Loucy (cell line): ENCODE measurements around the gene APOL6.

Source experiments
- H2AFZ ChIP-seq: fragments of 200-600 bp; sonication (generic); 2 replicates; pipeline ENCODE4 v1.6.0; 2016; ENCODE audit warnings: antibody characterized with exemption, mild to moderate bottlenecking, low read length, moderate library complexity
- H3F3A ChIP-seq: fragments of 200-600 bp; 2 replicates; pipeline ENCODE4 v1.6.0; 2016; ENCODE audit warnings: antibody characterized with exemption, low read depth, mild to moderate bottlenecking
- H3K27me3 ChIP-seq: fragments of 200-600 bp; sonication (generic); 2 replicates; pipeline ENCODE4 v1.6.1; 2014; ENCODE audit warnings: low read length, mild to moderate bottlenecking; ENCODE audit not compliant: insufficient read depth, poor library complexity, severe bottlenecking
- H3K36me3 ChIP-seq: fragments of 200-600 bp; sonication (generic); 2 replicates; pipeline ENCODE4 v1.6.1; 2016; ENCODE audit warnings: low read length; ENCODE audit not compliant: insufficient read depth
- H3K4me1 ChIP-seq: fragments of 200-600 bp; sonication (generic); 2 replicates; pipeline ENCODE4 v1.5.1; 2014; ENCODE audit warnings: low read length, mild to moderate bottlenecking; ENCODE audit not compliant: insufficient read depth, poor library complexity, severe bottlenecking
- H3K4me2 ChIP-seq: fragments of 200-600 bp; sonication (generic); 2 replicates; pipeline ENCODE4 v1.6.0; 2014; ENCODE audit warnings: antibody characterized with exemption, low read length, low read depth, mild to moderate bottlenecking; ENCODE audit not compliant: poor library complexity, severe bottlenecking
- H3K4me3 ChIP-seq: fragments of 200-600 bp; sonication (generic); 2 replicates; pipeline ENCODE4 v1.5.1; 2014; ENCODE audit warnings: low read length, mild to moderate bottlenecking, mixed read lengths; ENCODE audit not compliant: poor library complexity, severe bottlenecking
- H3K79me2 ChIP-seq: fragments of 200-600 bp; sonication (generic); 2 replicates; pipeline ENCODE4 v1.6.1; 2014; ENCODE audit warnings: low read length; ENCODE audit not compliant: insufficient read depth
- H3K9ac ChIP-seq: fragments of 200-600 bp; sonication (generic); 2 replicates; pipeline ENCODE4 v1.6.0; 2014; ENCODE audit warnings: mild to moderate bottlenecking, low read depth, low read length, moderate library complexity; ENCODE audit not compliant: poor library complexity, severe bottlenecking
- H3K9me2 ChIP-seq: fragments of 200-600 bp; sonication (generic); replicated peaks from 2 replicates; pipeline ENCODE4 v1.6.1; 2016; ENCODE audit warnings: low read depth, low read length, mixed read lengths
- H3K9me3 ChIP-seq: fragments of 200-600 bp; sonication (generic); 2 replicates; pipeline ENCODE4 v1.6.1; 2014; ENCODE audit warnings: mild to moderate bottlenecking, antibody characterized with exemption, low read length, low read depth; ENCODE audit not compliant: insufficient read depth
- H4K20me1 ChIP-seq: fragments of 200-600 bp; sonication (generic); 2 replicates; pipeline ENCODE4 v1.6.0; 2014; ENCODE audit warnings: antibody characterized with exemption, low read length, mild to moderate bottlenecking; ENCODE audit not compliant: insufficient read depth, poor library complexity, severe bottlenecking
- EZH2phosphoT487 ChIP-seq: fragments of 200-600 bp; IDR thresholded peaks from 2 replicates; pipeline ENCODE4 v1.6.1; 2018; ENCODE audit warnings: antibody characterized with exemption, mild to moderate bottlenecking, moderate library complexity, borderline replicate concordance
- TF ChIP-seq, protein P1 (sequence below): fragments of 200-600 bp; sonication (generic); conservative IDR thresholded peaks from 2 replicates; pipeline ENCODE4 v1.5.1; 2014; ENCODE audit warnings: mild to moderate bottlenecking, antibody characterized with exemption, low read length

The APOL6 gene

GRCh38 chr22:35687461-35687860 lies 39.2 kb downstream of the APOL6 start:
- H3K4me3 ChIP-seq = no peak overlapping the region
- no peaks in the 10 kb centered on the region for H3K36me3 ChIP-seq
- no peaks in the 10 kb centered on the region for H3K79me2 ChIP-seq
- no peaks in the 10 kb centered on the region for H4K20me1 ChIP-seq
- H3K9me3 ChIP-seq = no peaks in the 10 kb centered on the region
- H3K9ac ChIP-seq = no peak overlapping the region
- H3K4me1 ChIP-seq = peaks cover 5% of the 10 kb centered on the region
- H3F3A ChIP-seq = no peaks in the 10 kb centered on the region
- no peak overlapping the region for H2AFZ ChIP-seq
- H3K4me2 ChIP-seq = no peak overlapping the region
- H3K9me2 ChIP-seq = no peaks in the 10 kb centered on the region
- no peaks in the 10 kb centered on the region for H3K27me3 ChIP-seq
- TF ChIP-seq EZH2phosphoT487 = no peak
- TF ChIP-seq, protein P1, sequence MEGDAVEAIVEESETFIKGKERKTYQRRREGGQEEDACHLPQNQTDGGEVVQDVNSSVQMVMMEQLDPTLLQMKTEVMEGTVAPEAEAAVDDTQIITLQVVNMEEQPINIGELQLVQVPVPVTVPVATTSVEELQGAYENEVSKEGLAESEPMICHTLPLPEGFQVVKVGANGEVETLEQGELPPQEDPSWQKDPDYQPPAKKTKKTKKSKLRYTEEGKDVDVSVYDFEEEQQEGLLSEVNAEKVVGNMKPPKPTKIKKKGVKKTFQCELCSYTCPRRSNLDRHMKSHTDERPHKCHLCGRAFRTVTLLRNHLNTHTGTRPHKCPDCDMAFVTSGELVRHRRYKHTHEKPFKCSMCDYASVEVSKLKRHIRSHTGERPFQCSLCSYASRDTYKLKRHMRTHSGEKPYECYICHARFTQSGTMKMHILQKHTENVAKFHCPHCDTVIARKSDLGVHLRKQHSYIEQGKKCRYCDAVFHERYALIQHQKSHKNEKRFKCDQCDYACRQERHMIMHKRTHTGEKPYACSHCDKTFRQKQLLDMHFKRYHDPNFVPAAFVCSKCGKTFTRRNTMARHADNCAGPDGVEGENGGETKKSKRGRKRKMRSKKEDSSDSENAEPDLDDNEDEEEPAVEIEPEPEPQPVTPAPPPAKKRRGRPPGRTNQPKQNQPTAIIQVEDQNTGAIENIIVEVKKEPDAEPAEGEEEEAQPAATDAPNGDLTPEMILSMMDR = no peak

DNA sequence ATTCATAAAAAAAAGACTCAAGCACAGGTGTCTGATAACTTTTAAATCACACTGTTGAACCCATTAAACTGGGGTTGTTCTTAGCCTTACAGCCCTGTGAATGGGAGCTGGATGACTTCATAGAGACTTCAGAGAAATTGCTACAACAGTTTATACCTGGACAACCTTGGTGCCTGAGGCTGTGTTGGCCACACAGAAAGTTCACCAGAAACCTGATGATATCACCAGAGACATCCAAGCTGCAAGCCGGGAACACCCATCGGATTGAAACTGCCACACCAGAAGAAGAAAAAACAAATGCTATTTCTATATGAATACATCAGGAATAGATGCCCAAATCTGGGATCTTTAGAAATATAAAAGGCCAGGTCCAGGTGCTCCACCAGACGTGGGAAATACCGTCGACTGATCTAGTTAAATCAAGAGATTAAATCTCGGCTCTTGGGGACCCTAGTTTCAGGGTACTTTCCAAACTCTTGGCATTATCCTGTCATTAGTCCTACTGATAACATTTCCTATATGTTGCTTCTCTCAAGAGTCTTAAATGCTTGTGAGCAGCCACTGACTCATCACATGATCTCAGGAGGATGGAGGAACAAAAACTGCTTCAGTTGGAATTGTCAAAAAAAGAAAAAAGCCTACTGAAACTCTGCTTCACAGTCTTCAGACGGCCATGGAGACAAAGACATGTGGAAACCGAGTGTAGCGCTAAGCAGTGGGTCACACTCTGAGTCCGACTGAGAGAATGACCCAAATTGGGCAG lies 40.8 kb downstream of the APOL6 start:
- no peak overlapping the region for H3K9ac ChIP-seq
- peaks cover 5% of the 10 kb centered on the region for H3K4me1 ChIP-seq
- no peaks in the 10 kb centered on the region for H3K79me2 ChIP-seq
- H3K9me2 ChIP-seq = no peaks in the 10 kb centered on the region
- no peak overlapping the region for H2AFZ ChIP-seq
- H3K4me3 ChIP-seq = no peak overlapping the region
- H3K9me3 ChIP-seq = no peaks in the 10 kb centered on the region
- no peaks in the 10 kb centered on the region for H3F3A ChIP-seq
- no peaks in the 10 kb centered on the region for H3K36me3 ChIP-seq
- no peak overlapping the region for H3K4me2 ChIP-seq
- H4K20me1 ChIP-seq = no peaks in the 10 kb centered on the region
- no peaks in the 10 kb centered on the region for H3K27me3 ChIP-seq
- TF ChIP-seq, protein P1 = no peak
- no peak for TF ChIP-seq EZH2phosphoT487

- Histone ChIP-seq H3F3A (no peaks in the 10 kb centered on the region), H3K9me2 (no peaks in the 10 kb centered on the region), H3K4me2 (no peak overlapping the region), H3K36me3 (no peaks in the 10 kb centered on the region), H3K4me3 (no peak overlapping the region), H3K27me3 (no peaks in the 10 kb centered on the region), H3K9ac (no peak overlapping the region), H3K4me1 (peaks cover 5% of the 10 kb centered on the region), H2AFZ (no peak overlapping the region), H3K79me2 (no peaks in the 10 kb centered on the region), H3K9me3 (no peaks in the 10 kb centered on the region), H4K20me1 (no peaks in the 10 kb centered on the region)
- no peak for TF ChIP-seq EZH2phosphoT487
- TF ChIP-seq, protein P1 = no peak
These were observed 41.8 kb downstream of the APOL6 start for GRCh38 chr22:35690001-35690400.
